Activated CD4-positive, alpha-beta T cell treated with anti-CD3 and anti-CD28 coated beads for 36 hours (primary cell): ENCODE results near the gene SPTBN5. TPM values are rescaled to one million over a fixed set of nuclear protein-coding genes. Genes with fewer than 3 reads are reported as not detected.
A peak's percentile ranks its signal among the peaks of the same experiment; 100 is the strongest.

Source experiments
- ATAC-seq: fragments of 200-7000 bp; cut with Tn5 transposase; one replicate; pipeline ENCODE4 v1.10.0; 2021; ENCODE audit warnings: mild to moderate bottlenecking, moderate library complexity
- CTCF ChIA-PET: fragments of 350-600 bp; sonication (Branson Sonifier 250); formaldehyde crosslinking; loops from one replicate; lab custom pipeline; 2021; ENCODE audit warnings: antibody characterized with exemption; lab: Charles Lee
- POLR2A ChIA-PET: fragments of 350-600 bp; sonication (Branson Sonifier 250); formaldehyde crosslinking; loops from one replicate; lab custom pipeline; 2021; ENCODE audit warnings: antibody characterized with exemption, inconsistent platforms; lab: Charles Lee
- DNase-seq: peaks from one replicate; pipeline ENCODE4 v3.0.0-alpha.2; 2020
- H3K27ac Mint-ChIP-seq: one replicate; pipeline ENCODE4 v1.8.0; 2021; ENCODE audit warnings: mixed read lengths
- H3K27me3 Mint-ChIP-seq: one replicate; pipeline ENCODE4 v1.8.0; 2021; ENCODE audit warnings: mixed read lengths
- H3K36me3 Mint-ChIP-seq: one replicate; pipeline ENCODE4 v1.8.0; 2021; ENCODE audit warnings: low read depth, mixed read lengths
- H3K4me1 Mint-ChIP-seq: one replicate; pipeline ENCODE4 v1.8.0; 2021; ENCODE audit warnings: mixed read lengths
- H3K4me3 Mint-ChIP-seq: one replicate; pipeline ENCODE4 v1.8.0; 2021; ENCODE audit warnings: mild to moderate bottlenecking, moderate library complexity, mixed read lengths
- H3K9me3 Mint-ChIP-seq: one replicate; pipeline ENCODE4 v1.8.0; 2021; ENCODE audit warnings: low read depth, mixed read lengths
- intact Hi-C, 2 experiments: fragments of 100-400 bp; cut with DNase I in 1 of 2; cut with micrococcal nuclease in 1 of 2; formaldehyde crosslinking; loops; one replicate each; pipeline versions ENCODE4 v1.14.2 to v1.15.1; 2022 to 2024; cut with DNase I, micrococcal nuclease
- total RNA-seq, 2 experiments: library from RNA; stranded (reverse); gene quantifications; one replicate each; pipeline ENCODE4 v1.2.3, GENCODE V29; 2021

Gene SPTBN5
- total RNA-seq, 2 experiments from 2014 or later, result 0.46 to 0.51 TPM

GRCh38 chr15:41852736-41853590 is 40.9 kb downstream of the SPTBN5 start:
- ChIA-PET CTCF (interaction anchor here (0.6 to 1.0 kb wide), 2 partner anchors 52 to 669 kb away, joined by 3 read pairs; no protein-coding TSS in a partner anchor), POLR2A (interaction anchor here (0.6 to 0.7 kb wide), 2 partner anchors 42 to 204 kb away, joined by 3 to 6 read pairs; no protein-coding TSS in a partner anchor)
- ATAC-seq (no peak), DNase-seq (no peak)
- Mint-ChIP-seq H3K4me1 (peaks cover 6% of the 10 kb centered on the region), H3K9me3 (no peaks in the 10 kb centered on the region), H3K27ac (no peak overlapping the region), H3K27me3 (no peaks in the 10 kb centered on the region), H3K4me3 (no peak overlapping the region), H3K36me3 (peaks cover 4% of the 10 kb centered on the region)
- intact Hi-C loops, result no loop called here

- no peak overlapping the region for H3K27ac Mint-ChIP-seq
- H3K4me1 Mint-ChIP-seq, result peaks cover 6% of the 10 kb centered on the region
- ChIA-PET POLR2A (interaction anchor here (0.7 kb wide), 1 partner anchor 43 kb away, joined by 3 read pairs; no protein-coding TSS in a partner anchor), CTCF (interaction anchor here (0.9 to 1.1 kb wide), 6 partner anchors 13 to 95 kb away, joined by 3 to 5 read pairs (median 3); partner anchors contain the start of gene PLA2G4B)
- intact Hi-C loops, result no loop called here
- no peaks in the 10 kb centered on the region for H3K27me3 Mint-ChIP-seq
- DNase-seq, result no peak
- no peak for ATAC-seq
- peaks cover 4% of the 10 kb centered on the region for H3K36me3 Mint-ChIP-seq
- H3K9me3 Mint-ChIP-seq, result no peaks in the 10 kb centered on the region
- H3K4me3 Mint-ChIP-seq, result no peak overlapping the region
Measured at GRCh38 chr15:41851755-41852370, 42.0 kb downstream of the SPTBN5 start.

GRCh38 chr15:41851167-41851523 is 42.7 kb downstream of the SPTBN5 start:
- peaks cover 5% of the 10 kb centered on the region for H3K36me3 Mint-ChIP-seq
- H3K4me1 Mint-ChIP-seq, result peaks cover 6% of the 10 kb centered on the region
- ChIA-PET CTCF (interaction anchor here (1.0 kb wide), 3 partner anchors 12 to 78 kb away, joined by 3 to 5 read pairs (median 4); partner anchors contain the start of gene PLA2G4B), POLR2A (no interaction called here)
- no peak for ATAC-seq
- no peak for DNase-seq
- no peaks in the 10 kb centered on the region for H3K9me3 Mint-ChIP-seq
- no peak overlapping the region for H3K27ac Mint-ChIP-seq
- H3K27me3 Mint-ChIP-seq, result no peaks in the 10 kb centered on the region
- intact Hi-C loops, result no loop called here
- no peak overlapping the region for H3K4me3 Mint-ChIP-seq

- ATAC-seq, result no peak
- no peak overlapping the region for H3K27ac Mint-ChIP-seq
- no peaks in the 10 kb centered on the region for H3K9me3 Mint-ChIP-seq
- no peak overlapping the region for H3K4me3 Mint-ChIP-seq
- peaks cover 6% of the 10 kb centered on the region for H3K36me3 Mint-ChIP-seq
- intact Hi-C loops, result no loop called here
- no peaks in the 10 kb centered on the region for H3K27me3 Mint-ChIP-seq
- POLR2A ChIA-PET, result no interaction called here
- peaks cover 6% of the 10 kb centered on the region for H3K4me1 Mint-ChIP-seq
- CTCF ChIA-PET, result interaction anchor here (1.0 kb wide), 2 partner anchors 12 to 54 kb away, joined by 3 to 5 read pairs; partner anchors contain the start of gene PLA2G4B
- DNase-seq, result no peak
Measured at GRCh38 chr15:41850482-41851166, 43.2 kb downstream of the SPTBN5 start.

- CTCF ChIA-PET, result no interaction called here
Measured at GRCh38 chr15:41849861-41850260, 44.0 kb downstream of the SPTBN5 start.

GRCh38 chr15:41849204-41849603 is 44.6 kb downstream of the SPTBN5 start:
- Mint-ChIP-seq H3K27me3 (no peaks in the 10 kb centered on the region), H3K27ac (no peak overlapping the region), H3K4me3 (no peak overlapping the region), H3K36me3 (peaks cover 6% of the 10 kb centered on the region), H3K4me1 (peaks cover 6% of the 10 kb centered on the region), H3K9me3 (no peaks in the 10 kb centered on the region)
- DNase-seq (no peak), ATAC-seq (no peak)
- POLR2A ChIA-PET, result interaction anchor here (1.7 kb wide), 1 partner anchor 18 kb away, joined by 4 read pairs; no protein-coding TSS in a partner anchor
- intact Hi-C loops, result no loop called here
- CTCF ChIA-PET, result no interaction called here

More at GRCh38 chr15:41849861-41850260, 44.0 kb downstream of the SPTBN5 start:
- DNase-seq (no peak), ATAC-seq (no peak)
- Mint-ChIP-seq H3K27ac (no peak overlapping the region), H3K4me3 (no peak overlapping the region), H3K9me3 (no peaks in the 10 kb centered on the region), H3K27me3 (no peaks in the 10 kb centered on the region), H3K36me3 (peaks cover 6% of the 10 kb centered on the region), H3K4me1 (peaks cover 6% of the 10 kb centered on the region)
- intact Hi-C loops, result no loop called here
- POLR2A ChIA-PET, result interaction anchor here (0.6 to 1.7 kb wide), 2 partner anchors 18 to 743 kb away, joined by 3 to 4 read pairs; no protein-coding TSS in a partner anchor

- ChIA-PET POLR2A (interaction anchor here (1.7 kb wide), 1 partner anchor 17 kb away, joined by 4 read pairs; no protein-coding TSS in a partner anchor), CTCF (no interaction called here)
- ATAC-seq, result peak; percentile 69
- peaks cover 6% of the 10 kb centered on the region for H3K36me3 Mint-ChIP-seq
- peaks cover 6% of the 10 kb centered on the region for H3K4me1 Mint-ChIP-seq
- H3K27ac Mint-ChIP-seq, result peak overlapping the region; percentile 28
- peak; percentile 77 for DNase-seq
- H3K27me3 Mint-ChIP-seq, result no peaks in the 10 kb centered on the region
- intact Hi-C loops, result no loop called here
- H3K4me3 Mint-ChIP-seq, result no peak overlapping the region
- no peaks in the 10 kb centered on the region for H3K9me3 Mint-ChIP-seq
Measured at GRCh38 chr15:41848631-41849030, 45.2 kb downstream of the SPTBN5 start.

- intact Hi-C loops, result no loop called here
- no peak for ATAC-seq
- CTCF ChIA-PET, result interaction anchor here (1.4 kb wide), 1 partner anchor 57 kb away, joined by 3 read pairs; no protein-coding TSS in a partner anchor
Measured at GRCh38 chr15:41847981-41848380, 45.9 kb downstream of the SPTBN5 start.

GRCh38 chr15:41847206-41847605 is 46.6 kb downstream of the SPTBN5 start:
- Mint-ChIP-seq H3K9me3 (no peaks in the 10 kb centered on the region), H3K4me1 (peaks cover 6% of the 10 kb centered on the region), H3K36me3 (peaks cover 6% of the 10 kb centered on the region), H3K4me3 (no peak overlapping the region), H3K27ac (no peak overlapping the region), H3K27me3 (no peaks in the 10 kb centered on the region)
- ATAC-seq (no peak), DNase-seq (no peak)
- CTCF ChIA-PET, result interaction anchor here (1.4 kb wide), 1 partner anchor 58 kb away, joined by 3 read pairs; no protein-coding TSS in a partner anchor
- POLR2A ChIA-PET, result interaction anchor here (1.1 kb wide), 1 partner anchor 69 kb away, joined by 3 read pairs; no protein-coding TSS in a partner anchor
- intact Hi-C loops, result no loop called here

More at GRCh38 chr15:41847981-41848380, 45.9 kb downstream of the SPTBN5 start:
- no peaks in the 10 kb centered on the region for H3K9me3 Mint-ChIP-seq
- POLR2A ChIA-PET, result interaction anchor here (1.1 kb wide), 1 partner anchor 70 kb away, joined by 3 read pairs; no protein-coding TSS in a partner anchor
- peaks cover 6% of the 10 kb centered on the region for H3K4me1 Mint-ChIP-seq
- H3K27me3 Mint-ChIP-seq, result no peaks in the 10 kb centered on the region
- H3K36me3 Mint-ChIP-seq, result peaks cover 6% of the 10 kb centered on the region
- DNase-seq, result no peak
- H3K27ac Mint-ChIP-seq, result peak overlapping the region; percentile 28
- no peak overlapping the region for H3K4me3 Mint-ChIP-seq

- Mint-ChIP-seq H3K27ac (no peak overlapping the region), H3K4me3 (no peak overlapping the region), H3K27me3 (no peaks in the 10 kb centered on the region), H3K4me1 (peaks cover 6% of the 10 kb centered on the region), H3K9me3 (no peaks in the 10 kb centered on the region), H3K36me3 (peaks cover 6% of the 10 kb centered on the region)
- DNase-seq, result no peak
- ChIA-PET POLR2A (interaction anchor here (0.6 kb wide), 2 partner anchors 12 to 315 kb away, joined by 3 read pairs; no protein-coding TSS in a partner anchor), CTCF (interaction anchor here (0.7 to 1.0 kb wide), 2 partner anchors 37 to 211 kb away, joined by 3 to 4 read pairs; no protein-coding TSS in a partner anchor)
- no peak for ATAC-seq
- intact Hi-C loops, result no loop called here
Measured at GRCh38 chr15:41844814-41845213, 49.0 kb downstream of the SPTBN5 start.
